ENCODE measurements around the gene WNK3. TPM values are rescaled to one million over a fixed set of nuclear protein-coding genes. Genes with fewer than 3 reads are reported as not detected.
"Not testable (repeated sequence)": the region's sequence is repeated elsewhere in the genome, so short reads cannot be mapped to it uniquely, and the experiment has no call there.

WNK3 gene
- 1 to 10 TPM in 1 of 4 donors, under 1 TPM in 3; 0.25 to 1.2 (median 0.68) TPM for total RNA-seq

DNA sequence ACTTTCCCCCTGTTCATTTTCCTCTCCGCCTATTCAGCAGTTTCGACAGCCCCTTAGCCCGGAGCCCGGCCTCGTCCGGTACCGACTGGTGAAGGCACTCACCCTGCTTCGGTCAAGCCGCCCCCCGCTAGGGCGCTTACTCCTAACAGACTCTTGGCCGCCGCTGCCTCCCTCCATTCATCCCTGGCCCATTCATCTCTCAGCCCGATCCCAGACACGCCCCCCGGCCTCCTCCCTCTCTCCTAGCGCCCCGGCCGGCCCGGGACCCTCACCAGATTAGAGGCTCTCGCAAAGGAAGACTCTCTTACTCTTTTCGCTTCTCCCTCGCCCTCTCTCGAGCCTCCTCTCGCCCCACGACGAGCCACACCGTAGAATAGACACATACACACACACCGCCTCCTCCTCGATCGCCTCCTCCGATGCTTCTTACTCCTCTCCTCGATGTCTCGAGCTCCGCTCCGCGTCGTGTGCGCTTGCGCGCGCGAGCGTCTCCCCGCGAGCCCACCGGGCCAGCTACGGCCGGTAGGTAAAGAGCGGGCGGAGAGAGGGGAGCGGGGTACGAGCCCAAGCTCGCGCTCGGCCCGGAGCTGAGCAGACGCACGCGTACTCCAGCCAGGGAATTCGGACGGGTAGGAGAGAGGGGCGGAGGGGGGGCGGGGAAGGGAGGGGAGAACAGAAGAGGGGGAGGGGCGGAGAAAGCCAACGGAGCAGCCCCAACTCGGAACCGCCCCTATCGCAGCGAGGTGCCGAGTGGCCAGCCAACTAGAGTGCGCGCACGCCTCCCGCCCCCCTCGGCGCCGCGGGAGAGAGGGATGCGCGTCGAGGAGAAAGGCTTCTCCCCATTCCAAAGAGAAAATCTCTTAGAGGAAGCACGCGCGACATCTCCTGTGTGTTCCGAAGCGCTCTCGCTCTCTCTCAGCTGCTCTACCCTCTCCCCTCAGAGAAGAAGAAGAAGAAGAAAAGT is at the start of gene WNK3:
WNK3 (minus strand) TSS at position 633 of the 964 bp plus-strand sequence.
- DNase-seq (ENCODE audit: low spot score in 2 of 2), result peak; percentile 51 to 92
- TF ChIP-seq POLR2A (IDR thresholded peaks at IDR 0.05), result no peak
- TF ChIP-seq, protein P1, sequence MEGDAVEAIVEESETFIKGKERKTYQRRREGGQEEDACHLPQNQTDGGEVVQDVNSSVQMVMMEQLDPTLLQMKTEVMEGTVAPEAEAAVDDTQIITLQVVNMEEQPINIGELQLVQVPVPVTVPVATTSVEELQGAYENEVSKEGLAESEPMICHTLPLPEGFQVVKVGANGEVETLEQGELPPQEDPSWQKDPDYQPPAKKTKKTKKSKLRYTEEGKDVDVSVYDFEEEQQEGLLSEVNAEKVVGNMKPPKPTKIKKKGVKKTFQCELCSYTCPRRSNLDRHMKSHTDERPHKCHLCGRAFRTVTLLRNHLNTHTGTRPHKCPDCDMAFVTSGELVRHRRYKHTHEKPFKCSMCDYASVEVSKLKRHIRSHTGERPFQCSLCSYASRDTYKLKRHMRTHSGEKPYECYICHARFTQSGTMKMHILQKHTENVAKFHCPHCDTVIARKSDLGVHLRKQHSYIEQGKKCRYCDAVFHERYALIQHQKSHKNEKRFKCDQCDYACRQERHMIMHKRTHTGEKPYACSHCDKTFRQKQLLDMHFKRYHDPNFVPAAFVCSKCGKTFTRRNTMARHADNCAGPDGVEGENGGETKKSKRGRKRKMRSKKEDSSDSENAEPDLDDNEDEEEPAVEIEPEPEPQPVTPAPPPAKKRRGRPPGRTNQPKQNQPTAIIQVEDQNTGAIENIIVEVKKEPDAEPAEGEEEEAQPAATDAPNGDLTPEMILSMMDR (IDR thresholded peaks at IDR 0.05), result no peak
- peak within 1 kb of the TSS; percentile 23 for H3K4me3 ChIP-seq (ENCODE audit: low read depth, poor library complexity, severe bottlenecking)
- intact Hi-C loops (cut with DNase I; ENCODE audit: low total_unique reads), result no loop called here
- WGBS, 2 donors, result 1 to 43% methylated on average over 56 to 88 of the region's 88 CpGs

DNA sequence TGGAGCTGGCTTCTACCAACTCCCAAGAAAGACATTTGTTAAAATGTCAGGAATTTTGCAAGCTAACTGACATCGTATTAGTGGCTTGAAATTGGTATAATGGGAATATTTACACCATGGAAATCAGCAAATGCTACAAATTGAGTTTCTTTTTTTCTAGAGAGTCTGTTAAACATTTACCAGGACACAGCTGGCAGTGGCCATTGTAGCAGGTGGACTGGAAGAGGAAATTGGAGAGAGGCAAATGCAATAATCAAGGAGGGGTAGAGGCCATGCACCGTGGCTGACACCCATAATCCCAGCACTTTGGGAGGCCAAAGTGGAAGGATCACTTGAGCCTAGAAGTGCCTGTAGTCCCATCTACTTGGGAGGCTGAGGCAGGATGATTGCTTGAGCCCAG is 49.4 kb upstream of the WNK3 start:
- intact Hi-C loops (cut with DNase I; ENCODE audit: low total_unique reads), result no loop called here
- no peak overlapping the region for H3K4me3 ChIP-seq (ENCODE audit: low read depth, poor library complexity, severe bottlenecking)
- no peak for DNase-seq (ENCODE audit: low spot score in 2 of 2)
- TF ChIP-seq, protein P1 (IDR thresholded peaks at IDR 0.05), result no peak
- no peak for TF ChIP-seq POLR2A (IDR thresholded peaks at IDR 0.05)
- WGBS, 2 donors, result 71 to 77% methylated on average over 2 of the region's 2 CpGs

DNA sequence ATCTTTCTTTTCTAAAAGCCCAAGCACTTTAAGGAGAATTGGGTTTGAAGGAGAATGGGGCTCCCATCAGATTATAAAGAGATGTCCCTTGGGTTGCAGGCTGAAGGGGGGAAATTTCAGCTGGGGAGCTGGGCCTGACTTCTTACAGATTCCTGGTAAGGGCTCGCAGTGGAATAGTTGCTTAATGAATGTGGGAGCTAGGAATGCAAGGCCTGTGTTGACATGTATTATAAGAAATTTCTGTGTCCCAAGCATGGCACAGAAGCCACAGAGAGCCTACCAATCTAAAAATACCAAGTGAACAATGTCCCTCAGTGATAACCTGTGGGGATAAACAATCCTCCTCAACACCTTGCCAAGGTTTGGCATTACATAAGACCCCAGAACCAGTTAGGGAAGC is 39.3 kb upstream of the WNK3 start:
- DNase-seq (ENCODE audit: low spot score in 2 of 2), result no peak

DNA sequence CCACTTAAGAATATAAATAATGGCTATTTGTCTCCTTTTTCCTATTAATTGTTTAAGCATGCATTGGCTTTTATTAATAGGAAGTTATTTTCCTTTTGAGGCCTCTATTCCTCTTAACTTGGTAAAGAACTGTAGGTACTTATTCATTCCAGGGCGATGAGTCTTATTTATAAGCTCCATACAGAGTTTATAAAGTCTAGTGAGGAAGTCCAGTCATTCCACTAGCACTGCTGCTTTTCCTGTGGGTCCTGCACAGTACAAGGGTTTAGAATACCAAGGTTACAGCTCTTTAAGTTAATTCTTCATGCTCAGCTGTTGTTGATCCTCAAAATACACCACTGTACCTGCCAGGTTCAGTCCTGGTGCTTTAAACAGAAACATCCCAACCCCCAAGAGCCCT is 28.5 kb upstream of the WNK3 start:
- TF ChIP-seq, protein P1 (IDR thresholded peaks at IDR 0.05), result no peak
- TF ChIP-seq POLR2A (IDR thresholded peaks at IDR 0.05), result no peak
- intact Hi-C loops (cut with DNase I; ENCODE audit: low total_unique reads), result no loop called here
- 33 to 81% methylated on average over 1 of the region's 1 CpG for WGBS, 2 donors
- H3K4me3 ChIP-seq (ENCODE audit: low read depth, poor library complexity, severe bottlenecking), result no peak overlapping the region
- no peak for DNase-seq (ENCODE audit: low spot score in 2 of 2)

More for the DNA sequence above, 39.3 kb upstream of the WNK3 start:
- WGBS, 2 donors, result 67 to 69% methylated on average over 1 of the region's 1 CpG
- no peak overlapping the region for H3K4me3 ChIP-seq (ENCODE audit: low read depth, poor library complexity, severe bottlenecking)
- intact Hi-C loops (cut with DNase I; ENCODE audit: low total_unique reads), result no loop called here
- TF ChIP-seq, protein P1 (IDR thresholded peaks at IDR 0.05), result no peak
- TF ChIP-seq POLR2A (IDR thresholded peaks at IDR 0.05), result no peak

DNA sequence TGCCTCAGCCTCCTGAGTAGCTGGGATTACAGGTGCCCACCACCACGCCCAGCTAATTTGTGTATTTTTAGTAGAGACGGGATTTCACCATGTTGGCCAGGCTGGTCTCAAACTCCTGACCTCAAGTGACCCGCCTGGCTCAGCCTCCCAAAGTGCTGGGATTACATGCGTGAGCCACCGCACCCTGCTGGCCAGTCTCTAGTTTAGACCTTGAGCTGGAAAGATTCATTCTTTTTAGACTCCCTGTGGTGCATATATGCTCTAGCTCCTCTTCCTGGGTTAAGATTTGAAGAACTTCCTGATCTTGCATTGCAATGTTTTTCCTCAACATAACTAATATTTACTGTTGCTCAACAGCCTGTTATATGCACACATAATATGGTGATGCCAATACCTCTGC is 26.8 kb upstream of the WNK3 start:
- DNase-seq (ENCODE audit: low spot score in 2 of 2); H3K4me3 ChIP-seq (ENCODE audit: low read depth, poor library complexity, severe bottlenecking); intact Hi-C loops (cut with DNase I; ENCODE audit: low total_unique reads): not testable (repeated sequence)
- WGBS, 2 donors, result 85 to 87% methylated on average over 5 of the region's 5 CpGs

DNA sequence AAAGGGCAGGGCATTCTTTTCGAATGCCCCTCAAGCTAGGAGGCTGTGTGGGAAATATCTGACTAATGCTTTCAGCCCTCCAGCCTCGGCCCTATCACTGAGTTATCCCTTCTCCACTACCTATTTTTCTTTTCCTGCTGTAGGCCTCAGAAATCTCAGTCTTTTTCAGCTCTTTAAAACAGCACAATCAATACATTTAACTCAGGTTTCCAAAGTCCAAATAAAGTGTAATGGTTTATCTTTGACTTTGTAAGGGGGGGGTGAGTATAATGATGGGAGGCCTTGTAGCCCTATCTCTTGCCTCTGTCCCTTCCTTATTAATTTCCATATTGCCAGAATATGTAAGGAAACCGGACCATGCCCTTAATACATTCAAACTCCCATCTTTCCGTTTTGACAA is 1.6 kb upstream of the WNK3 start:
- intact Hi-C loops (cut with DNase I; ENCODE audit: low total_unique reads), result no loop called here
- no peak for TF ChIP-seq POLR2A (IDR thresholded peaks at IDR 0.05)
- TF ChIP-seq, protein P1 (IDR thresholded peaks at IDR 0.05), result no peak
- DNase-seq (ENCODE audit: low spot score in 2 of 2), result no peak
- H3K4me3 ChIP-seq (ENCODE audit: low read depth, poor library complexity, severe bottlenecking), result no peak overlapping the region
- 72 to 75% methylated on average over 4 of the region's 4 CpGs for WGBS, 2 donors

Data from lower leg skin (tissue), 4 donors.